Measurements from ENCODE around the gene COL23A1.
A peak's percentile ranks its signal among the peaks of the same experiment; 100 is the strongest.

- no peak for TF ChIP-seq GATA3 (IDR thresholded peaks at IDR 0.05; ENCODE audit: low read depth, low read length)
- peak; percentile 66 for TF ChIP-seq GATA2 (IDR thresholded peaks at IDR 0.05; ENCODE audit: low read depth, low read length)
Observed at GRCh38 chr5:178423901-178424809, 166.0 kb downstream of the COL23A1 start.

Measured in SH-SY5Y (cell line).